ENCODE results near the gene DIO3.

- TF ChIP-seq CTCF (conservative IDR thresholded peaks at IDR 0.05; ENCODE audit: low read depth, low read length) (no peak), EZH2phosphoT487 (IDR thresholded peaks at IDR 0.05; ENCODE audit: borderline replicate concordance, low read length) (no peak)
Measured at GRCh38 chr14:101535701-101536207, 25.5 kb upstream of the DIO3 start.
